GM23248 (cell line): ENCODE measurements around the gene NDE1. TPM values are rescaled to one million over a fixed set of nuclear protein-coding genes. Genes with fewer than 3 reads are reported as not detected.
A peak's percentile ranks its signal among the peaks of the same experiment; 100 is the strongest.

Source experiments
- DNase-seq: peaks from one replicate; pipeline ENCODE4 v3.0.0-alpha.2; 2015
- H2AFZ ChIP-seq: fragments of 200-600 bp; sonication (generic); 2 replicates; pipeline ENCODE4 v1.6.1; 2016; ENCODE audit warnings: antibody characterized with exemption
- H3F3A ChIP-seq: fragments of 200-600 bp; sonication (generic); 2 replicates; pipeline ENCODE4 v1.6.1; 2016; ENCODE audit warnings: mild to moderate bottlenecking, antibody characterized with exemption, mixed run types; ENCODE audit not compliant: insufficient read depth
- H3K27ac ChIP-seq: fragments of 200-600 bp; sonication (generic); 2 replicates; pipeline ENCODE4 v1.5.1; 2016; ENCODE audit warnings: mild to moderate bottlenecking
- H3K27me3 ChIP-seq: fragments of 200-600 bp; sonication (generic); replicated peaks from 2 replicates; pipeline ENCODE4 v1.6.1; 2016; ENCODE audit warnings: mild to moderate bottlenecking; ENCODE audit not compliant: insufficient read depth
- H3K36me3 ChIP-seq: fragments of 200-600 bp; sonication (generic); 2 replicates; pipeline ENCODE4 v1.6.1; 2016; ENCODE audit warnings: low read depth, mild to moderate bottlenecking
- H3K4me1 ChIP-seq: fragments of 200-600 bp; sonication (generic); 2 replicates; pipeline ENCODE4 v1.6.1; 2016; ENCODE audit warnings: mild to moderate bottlenecking; ENCODE audit not compliant: insufficient read depth
- H3K4me2 ChIP-seq: fragments of 200-600 bp; sonication (generic); one replicate; pipeline ENCODE4 v1.6.1; 2016; ENCODE audit warnings: mild to moderate bottlenecking; ENCODE audit not compliant: unreplicated experiment
- H3K4me3 ChIP-seq: fragments of 200-600 bp; sonication (generic); 2 replicates; pipeline ENCODE4 v1.5.1; 2016; ENCODE audit warnings: mild to moderate bottlenecking
- H3K79me2 ChIP-seq: fragments of 200-600 bp; sonication (generic); 2 replicates; pipeline ENCODE4 v1.6.1; 2016; ENCODE audit warnings: mild to moderate bottlenecking; ENCODE audit not compliant: insufficient read depth
- H3K9ac ChIP-seq: fragments of 200-600 bp; sonication (generic); 2 replicates; pipeline ENCODE4 v1.6.1; 2016; ENCODE audit warnings: mild to moderate bottlenecking
- H3K9me2 ChIP-seq: fragments of 200-600 bp; sonication (generic); 2 replicates; pipeline ENCODE4 v1.6.1; 2016; ENCODE audit warnings: mixed run types, mild to moderate bottlenecking, moderate library complexity; ENCODE audit not compliant: insufficient read depth
- H3K9me3 ChIP-seq: fragments of 200-600 bp; sonication (generic); one replicate; pipeline ENCODE4 v1.6.1; 2017; ENCODE audit warnings: low read depth
- H4K20me1 ChIP-seq: fragments of 200-600 bp; sonication (generic); 2 replicates; pipeline ENCODE4 v1.6.0; 2016; ENCODE audit not compliant: insufficient read depth
- EZH2 ChIP-seq: fragments of 200-600 bp; sonication (generic); IDR thresholded peaks from 2 replicates; pipeline ENCODE4 v1.6.1; 2018; ENCODE audit warnings: antibody characterized with exemption, mild to moderate bottlenecking; ENCODE audit not compliant: insufficient read depth, poor library complexity, severe bottlenecking
- EZH2phosphoT487 ChIP-seq: fragments of 200-600 bp; sonication (generic); IDR thresholded peaks from 2 replicates; pipeline ENCODE4 v1.6.1; 2018; ENCODE audit warnings: antibody characterized with exemption, moderate library complexity, mild to moderate bottlenecking, low read depth; ENCODE audit not compliant: insufficient read depth
- WGBS, 2 experiments: methylation state at CpG; one replicate each; pipeline ENCODE4 v1.1.6; 2015 to 2017; ENCODE audit warnings: low lambda C conversion rate in 2 of 2, low coverage in 1 of 2; ENCODE audit errors: missing lambda C conversion rate in 2 of 2; 5-methylcytosine and 5-hydroxymethylcytosine counted together
- in situ Hi-C: fragments of 300-500 bp; cut with MboI; formaldehyde crosslinking; loops from 2 replicates; pipeline ENCODE4 v1.15.0; 2020
- polyA plus RNA-seq: library from polyadenylated mRNA; unstranded; fragments of >200 nt; fragmentation: Nextera tagmentation; extraction: Ambion mirVana; gene quantifications from 2 replicates; pipeline ENCODE4 v1.2.1, GENCODE V29; 2016
- total RNA-seq: library from RNA; depleted of rRNA; stranded (reverse); fragments of >200 nt; shearing (Covaris generic); gene quantifications from 2 replicates; pipeline ENCODE4 v1.2.3, GENCODE V29; 2014

The NDE1 gene
- total and polyA plus RNA-seq, 2 experiments from 2014 or later: 31.2 to 37.8 TPM

DNA sequence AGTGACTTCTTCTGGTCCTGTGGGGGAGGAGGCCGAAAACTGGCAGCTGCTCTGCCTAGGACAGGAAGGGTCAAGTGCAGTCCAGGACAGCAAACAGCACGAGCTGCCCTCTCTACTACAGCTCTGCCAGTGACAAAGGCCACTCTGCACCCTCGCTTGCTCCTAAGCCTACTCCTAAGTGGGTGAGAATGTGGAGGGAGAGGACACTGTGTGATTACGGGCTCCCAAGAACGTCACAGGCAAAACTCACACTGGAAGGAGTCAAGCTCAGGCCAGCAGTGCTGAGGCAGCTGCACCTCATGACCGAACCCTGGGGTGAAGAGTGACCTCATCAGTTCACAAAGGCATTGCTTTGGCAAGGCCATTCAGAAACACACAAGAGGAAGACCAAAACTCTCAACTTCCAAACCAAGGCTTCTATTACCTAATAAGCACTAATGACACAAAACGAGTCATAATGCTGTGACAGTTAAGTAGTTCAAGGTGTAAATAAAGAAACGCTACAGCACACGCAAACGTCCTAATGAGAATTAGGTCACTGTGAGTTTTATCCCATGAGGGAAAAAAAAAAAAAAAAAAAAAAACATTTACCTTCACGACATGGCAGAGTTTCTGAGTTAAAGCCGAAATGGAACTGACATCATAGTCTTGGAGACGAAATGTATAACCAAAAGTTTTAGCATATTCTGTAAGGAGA lies 42.2 kb upstream of the NDE1 start:
- Histone ChIP-seq H3K4me2 (no peak overlapping the region), H3K27me3 (no peaks in the 10 kb centered on the region), H3K9me2 (no peaks in the 10 kb centered on the region), H3K9ac (no peak overlapping the region), H3K79me2 (no peaks in the 10 kb centered on the region), H3K4me3 (no peak overlapping the region), H3K4me1 (peaks cover 19% of the 10 kb centered on the region), H3K9me3 (no peaks in the 10 kb centered on the region), H2AFZ (no peak overlapping the region), H3K27ac (no peak overlapping the region), H3K36me3 (peaks cover 44% of the 10 kb centered on the region), H3F3A (peaks cover 13% of the 10 kb centered on the region; the same call in 1 of the 2 replicates), H4K20me1 (no peaks in the 10 kb centered on the region)
- WGBS, 2 experiments: 84 to 88% methylated on average over 13 of the region's 13 CpGs
- in situ Hi-C loops: no loop called here
- TF ChIP-seq EZH2phosphoT487: no peak
- no peak for TF ChIP-seq EZH2
- peak; percentile 31 for DNase-seq

DNA sequence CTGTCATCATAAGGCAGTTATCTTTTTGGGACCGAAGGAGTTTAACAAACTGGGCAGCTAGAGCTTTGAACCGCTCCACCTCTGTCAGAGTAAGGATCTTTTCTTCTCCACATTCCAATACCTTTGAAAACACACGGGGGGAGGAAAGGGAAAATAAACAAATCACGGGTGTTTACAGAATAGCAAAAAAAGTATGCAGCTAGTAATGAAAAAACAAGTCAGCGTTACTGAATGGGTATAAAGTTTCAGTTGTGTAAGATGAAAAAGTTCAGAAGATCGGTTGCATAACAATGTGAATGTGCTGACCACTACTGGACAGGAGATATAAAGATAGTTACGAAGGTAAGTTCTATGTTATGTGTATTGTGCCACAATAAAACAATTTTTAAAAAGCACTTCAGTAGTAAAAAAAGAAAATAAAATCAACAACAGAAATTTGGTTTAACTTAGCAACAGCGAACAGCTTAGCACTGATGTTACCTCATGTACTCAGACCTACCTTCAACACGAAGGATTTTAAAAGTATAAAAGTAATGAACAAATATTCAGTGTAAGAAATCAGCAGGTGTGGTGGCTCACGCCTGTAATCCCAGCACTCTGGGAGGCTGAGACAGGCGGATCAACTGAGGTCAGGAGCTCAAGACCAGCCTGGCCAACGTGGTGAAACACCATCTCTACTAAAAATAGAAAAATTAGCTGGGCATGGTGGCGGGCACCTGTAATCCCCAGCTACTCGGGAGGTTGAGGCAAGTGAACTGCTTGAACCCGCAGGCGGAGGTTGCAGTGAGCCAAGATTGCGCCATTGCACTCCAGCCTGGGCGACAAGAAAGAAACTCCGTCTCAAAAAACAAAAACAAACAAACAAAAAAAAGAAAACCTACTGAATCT lies 41.4 kb upstream of the NDE1 start:
- peaks cover 13% of the 10 kb centered on the region; the same call in 1 of the 2 replicates for H3F3A ChIP-seq
- H3K79me2 ChIP-seq: no peaks in the 10 kb centered on the region
- H3K4me2 ChIP-seq: no peak overlapping the region
- H3K9ac ChIP-seq: no peak overlapping the region
- H3K36me3 ChIP-seq: peaks cover 36% of the 10 kb centered on the region
- no peak for TF ChIP-seq EZH2phosphoT487
- TF ChIP-seq EZH2: no peak
- H3K27me3 ChIP-seq: no peaks in the 10 kb centered on the region
- H3K4me3 ChIP-seq: no peak overlapping the region
- in situ Hi-C loops: no loop called here
- H3K9me3 ChIP-seq: no peaks in the 10 kb centered on the region
- H3K27ac ChIP-seq: no peak overlapping the region
- WGBS, 2 experiments: 93 to 94% methylated on average over 19 of the region's 19 CpGs
- no peak for DNase-seq
- H3K9me2 ChIP-seq: no peaks in the 10 kb centered on the region
- H4K20me1 ChIP-seq: no peaks in the 10 kb centered on the region
- H2AFZ ChIP-seq: no peak overlapping the region
- peaks cover 19% of the 10 kb centered on the region for H3K4me1 ChIP-seq

DNA sequence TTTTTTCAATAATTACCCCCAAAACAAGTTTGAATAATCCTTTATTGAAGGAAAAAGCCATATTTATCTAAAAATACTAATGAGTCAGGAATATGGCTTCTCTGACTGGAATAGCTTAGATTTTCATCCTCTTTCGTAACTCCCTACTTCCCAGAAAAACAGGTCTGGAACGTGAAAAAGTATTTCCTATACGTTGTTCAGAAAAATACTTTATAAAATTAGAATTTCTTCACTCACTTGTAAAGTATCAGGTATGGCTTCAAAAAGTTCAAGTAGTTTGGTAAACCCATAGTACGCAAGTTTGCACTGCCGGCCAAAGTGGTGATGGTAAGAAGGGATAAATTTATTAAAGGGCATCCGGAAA lies 40.8 kb upstream of the NDE1 start:
- H4K20me1 ChIP-seq: no peaks in the 10 kb centered on the region
- peaks cover 13% of the 10 kb centered on the region; the same call in 1 of the 2 replicates for H3F3A ChIP-seq
- H3K9me2 ChIP-seq: no peaks in the 10 kb centered on the region
- H3K27me3 ChIP-seq: no peaks in the 10 kb centered on the region
- H3K4me1 ChIP-seq: peaks cover 19% of the 10 kb centered on the region
- H3K79me2 ChIP-seq: no peaks in the 10 kb centered on the region
- DNase-seq: no peak
- whole genome bisulfite sequencing, 2 experiments: 96% methylated on average over 6 of the region's 6 CpGs
- no peak overlapping the region for H3K9ac ChIP-seq
- H2AFZ ChIP-seq: no peak overlapping the region
- no peak overlapping the region for H3K27ac ChIP-seq
- TF ChIP-seq EZH2phosphoT487 (no peak), EZH2 (no peak)
- H3K36me3 ChIP-seq: peaks cover 38% of the 10 kb centered on the region
- H3K4me2 ChIP-seq: no peak overlapping the region
- no peak overlapping the region for H3K4me3 ChIP-seq
- in situ Hi-C loops: no loop called here
- no peaks in the 10 kb centered on the region for H3K9me3 ChIP-seq

GRCh38 chr16:15610369-15610871 lies 39.6 kb upstream of the NDE1 start:
- no peak overlapping the region for H2AFZ ChIP-seq
- 0 out of 2 replicates have a peak overlapping the region, but pooled peaks have one; percentile 1 for H3K27ac ChIP-seq
- H3K9me3 ChIP-seq: no peaks in the 10 kb centered on the region
- H3K79me2 ChIP-seq: no peaks in the 10 kb centered on the region
- H3K27me3 ChIP-seq: no peaks in the 10 kb centered on the region
- H3K4me2 ChIP-seq: no peak overlapping the region
- H3K9me2 ChIP-seq: no peaks in the 10 kb centered on the region
- DNase-seq: peak; percentile 75
- no peaks in the 10 kb centered on the region for H4K20me1 ChIP-seq
- in situ Hi-C loops: no loop called here
- peaks cover 13% of the 10 kb centered on the region; the same call in 1 of the 2 replicates for H3F3A ChIP-seq
- no peak overlapping the region for H3K4me3 ChIP-seq
- no peak overlapping the region for H3K9ac ChIP-seq
- H3K4me1 ChIP-seq: peaks cover 9% of the 10 kb centered on the region
- no peak for TF ChIP-seq EZH2
- TF ChIP-seq EZH2phosphoT487: no peak
- H3K36me3 ChIP-seq: peaks cover 38% of the 10 kb centered on the region
- WGBS, 2 experiments: 80 to 81% methylated on average over 10 of the region's 10 CpGs
